Adrenal gland (tissue), 12 donors: ENCODE measurements around the gene CCIN. TPM values are rescaled to one million over a fixed set of nuclear protein-coding genes. Genes with fewer than 3 reads are reported as not detected.
"Not testable (repeated sequence)": the region's sequence is repeated elsewhere in the genome, so short reads cannot be mapped to it uniquely, and the experiment has no call there.

Experiments
- DNase-seq, 7 donors: peaks; one replicate each; pipeline ENCODE4 v3.0.0-alpha.2; 2019 to 2020
- H3K27ac ChIP-seq, 5 donors: fragments of 200-600 bp; sonication (generic) in 4 of 5; 1 replicate in 3 of 5; 2 replicates in 2 of 5; pipeline versions ENCODE4 v1.5.1 to v1.8.0; 2016 to 2020; ENCODE audit warnings: mild to moderate bottlenecking in 1 of 5
- H3K27me3 ChIP-seq: fragments of 200-600 bp; 2 replicates; pipeline ENCODE4 v1.8.0; 2021
- H3K36me3 ChIP-seq, 2 donors: fragments of 200-600 bp; replicated peaks in 1 of 2; 1 replicate in 1 of 2; 2 replicates in 1 of 2; pipeline versions ENCODE4 v1.5.1 to v1.8.0; 2018 to 2022
- H3K4me1 ChIP-seq, 2 donors: fragments of 200-600 bp; replicated peaks in 1 of 2; 1 replicate in 1 of 2; 2 replicates in 1 of 2; pipeline versions ENCODE4 v1.5.1 to v1.8.0; 2018 to 2021
- H3K4me3 ChIP-seq, 4 donors: fragments of 200-600 bp; sonication (generic) in 3 of 4; one replicate each; pipeline ENCODE4 v1.5.1; 2016 to 2018
- H3K9me3 ChIP-seq, 3 donors: fragments of 200-600 bp; sonication (generic) in 1 of 3; replicated peaks in 1 of 3; 1 replicate in 2 of 3; 2 replicates in 1 of 3; pipeline versions ENCODE4 v1.5.1 to v1.8.0; 2016 to 2021
- POLR2A ChIP-seq, 2 donors: fragments of 450-650 bp; IDR thresholded peaks; one replicate each; pipeline ENCODE4 v1.6.1; 2017; ENCODE audit warnings: antibody characterized with exemption in 2 of 2, mild to moderate bottlenecking in 2 of 2, moderate library complexity in 1 of 2
- WGBS, 4 donors: extraction: QIAGEN DNeasy Blood & Tissue Kit in 2 of 4; methylation state at CpG; one replicate each; pipeline versions ENCODE4 v1.1.5 to v1.1.7; 2013 to 2017; 5-methylcytosine and 5-hydroxymethylcytosine counted together
- intact Hi-C, 2 donors: fragments of 100-400 bp; cut with DNase I; formaldehyde crosslinking; loops; one replicate each; pipeline versions ENCODE4 v1.14.1 to v1.15.0; 2022 to 2023
- polyA plus RNA-seq, 3 donors: library from polyadenylated mRNA; stranded (reverse); fragments of 200-250 nt in 2 of 3; fragments of 350-450 nt in 1 of 3; fragmentation: Illumina TruSeq in 1 of 3; extraction: RNeasy Lipid Tissue Mini Kit (QIAGEN cat#74804) in 1 of 3; gene quantifications; one replicate each; pipeline ENCODE4 v1.2.3, GENCODE V29; 2013 to 2014
- total RNA-seq, 9 donors: library from RNA; depleted of rRNA in 4 of 9; stranded (reverse); fragments of >200 nt in 4 of 9; fragments of 120-200 nt in 1 of 9; fragmentation: NEBNext Ultra II Directional in 1 of 9; extraction: Animal tissue kit (Norgen Biotek cat#: 25700) in 1 of 9; gene quantifications; one replicate each; pipeline versions ENCODE4 v1.1.0 to v1.2.4, GENCODE V29; 2013 to 2023
- TF ChIP-seq, protein P1 (sequence below), 6 experiments: fragments of 450-650 bp in 4 of 6; fragments of 200-600 bp in 2 of 6; sonication (generic) in 1 of 6; IDR thresholded peaks; 1 replicate in 5 of 6; 2 replicates in 1 of 6; pipeline versions ENCODE4 v1.5.1 to v1.8.0; 2016 to 2021; ENCODE audit warnings: antibody characterized with exemption in 6 of 6, mild to moderate bottlenecking in 2 of 6, moderate library complexity in 1 of 6
- donor health status: healthy with polysubstance abuse.
- donor health status: Bipolar disorder and iron deficiency.
- donor health status: DM: yes; HTN: yes; CAD: no.
- donor health status: DM: no; HTN: no; CAD: no.
- donor health status: DM: no; HTN: no; CAD: no.
- donor health status: DM: yes; HTN: yes; CAD: no.

Gene CCIN
- total and polyA plus RNA-seq, 12 donors, result 0.20 to 1.9 (median 0.49) TPM

DNA sequence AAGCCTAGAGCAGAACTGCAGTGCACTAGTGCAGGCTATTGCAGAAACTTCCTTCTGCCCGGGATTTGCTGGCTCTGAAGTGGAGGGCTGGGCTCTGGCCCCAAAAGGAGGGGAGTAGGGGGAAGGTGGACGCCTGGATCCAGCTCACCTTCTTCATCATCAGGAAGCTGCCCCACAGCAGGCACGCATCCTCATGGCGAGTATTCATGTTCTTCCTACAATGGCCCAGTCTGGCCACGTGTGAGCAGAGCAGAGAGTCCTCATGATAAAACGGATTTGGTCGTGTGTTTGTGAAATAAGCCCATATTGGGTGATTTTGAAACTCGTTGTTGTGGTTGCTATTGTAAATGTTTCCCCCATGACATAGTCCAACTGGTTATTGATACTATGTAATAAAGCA is 40.8 kb upstream of the CCIN start:
- H3K4me1 ChIP-seq, result no peaks in the 10 kb centered on the region
- no peaks in the 10 kb centered on the region for H3K9me3 ChIP-seq
- H3K27me3 ChIP-seq, result no peaks in the 10 kb centered on the region
- intact Hi-C loops, result no loop called here
- TF ChIP-seq, protein P1, sequence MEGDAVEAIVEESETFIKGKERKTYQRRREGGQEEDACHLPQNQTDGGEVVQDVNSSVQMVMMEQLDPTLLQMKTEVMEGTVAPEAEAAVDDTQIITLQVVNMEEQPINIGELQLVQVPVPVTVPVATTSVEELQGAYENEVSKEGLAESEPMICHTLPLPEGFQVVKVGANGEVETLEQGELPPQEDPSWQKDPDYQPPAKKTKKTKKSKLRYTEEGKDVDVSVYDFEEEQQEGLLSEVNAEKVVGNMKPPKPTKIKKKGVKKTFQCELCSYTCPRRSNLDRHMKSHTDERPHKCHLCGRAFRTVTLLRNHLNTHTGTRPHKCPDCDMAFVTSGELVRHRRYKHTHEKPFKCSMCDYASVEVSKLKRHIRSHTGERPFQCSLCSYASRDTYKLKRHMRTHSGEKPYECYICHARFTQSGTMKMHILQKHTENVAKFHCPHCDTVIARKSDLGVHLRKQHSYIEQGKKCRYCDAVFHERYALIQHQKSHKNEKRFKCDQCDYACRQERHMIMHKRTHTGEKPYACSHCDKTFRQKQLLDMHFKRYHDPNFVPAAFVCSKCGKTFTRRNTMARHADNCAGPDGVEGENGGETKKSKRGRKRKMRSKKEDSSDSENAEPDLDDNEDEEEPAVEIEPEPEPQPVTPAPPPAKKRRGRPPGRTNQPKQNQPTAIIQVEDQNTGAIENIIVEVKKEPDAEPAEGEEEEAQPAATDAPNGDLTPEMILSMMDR (IDR thresholded peaks at IDR 0.05), result no peak
- TF ChIP-seq POLR2A (IDR thresholded peaks at IDR 0.05), result no peak
- H3K36me3 ChIP-seq, result no peaks in the 10 kb centered on the region
- WGBS, 4 donors, result 66 to 74% (median 67%) methylated on average over 8 of the region's 8 CpGs
- peak in 1 of 7 donors; percentile 24 for DNase-seq
- peak overlapping the region in 1 of 5 donors; percentile 29 for H3K27ac ChIP-seq
- H3K4me3 ChIP-seq, result no peak overlapping the region

DNA sequence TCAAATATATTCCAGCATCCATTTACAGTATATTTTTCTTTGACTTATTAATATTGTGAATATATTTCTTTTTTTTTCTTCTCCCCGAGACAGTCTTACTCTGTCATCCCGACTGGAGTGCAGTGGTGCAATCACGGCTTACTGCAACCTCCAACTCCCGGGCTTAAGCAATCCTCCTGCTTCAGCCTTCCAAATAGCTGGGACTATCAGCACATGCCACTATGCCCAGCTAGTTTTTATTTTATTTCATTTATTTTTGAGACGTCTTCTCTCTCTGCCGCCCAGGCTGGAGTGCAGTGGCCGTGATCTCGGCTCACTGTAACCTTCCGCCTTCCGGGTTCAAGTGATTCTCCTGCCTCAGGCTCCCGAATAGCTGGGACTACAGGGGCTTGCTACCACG is 40.0 kb upstream of the CCIN start:
- H3K27ac ChIP-seq, result no peak overlapping the region
- intact Hi-C loops, result no loop called here
- peak in 1 of 7 donors; percentile 41 for DNase-seq
- 82 to 90% (median 88%) methylated on average over 12 of the region's 12 CpGs for WGBS, 4 donors
- no peak overlapping the region for H3K4me3 ChIP-seq
- no peak for TF ChIP-seq POLR2A (IDR thresholded peaks at IDR 0.05)
- TF ChIP-seq, protein P1 (IDR thresholded peaks at IDR 0.05), result no peak
- H3K4me1 ChIP-seq, result no peaks in the 10 kb centered on the region
- no peaks in the 10 kb centered on the region for H3K9me3 ChIP-seq
- H3K36me3 ChIP-seq, result no peaks in the 10 kb centered on the region
- H3K27me3 ChIP-seq, result no peaks in the 10 kb centered on the region

DNA sequence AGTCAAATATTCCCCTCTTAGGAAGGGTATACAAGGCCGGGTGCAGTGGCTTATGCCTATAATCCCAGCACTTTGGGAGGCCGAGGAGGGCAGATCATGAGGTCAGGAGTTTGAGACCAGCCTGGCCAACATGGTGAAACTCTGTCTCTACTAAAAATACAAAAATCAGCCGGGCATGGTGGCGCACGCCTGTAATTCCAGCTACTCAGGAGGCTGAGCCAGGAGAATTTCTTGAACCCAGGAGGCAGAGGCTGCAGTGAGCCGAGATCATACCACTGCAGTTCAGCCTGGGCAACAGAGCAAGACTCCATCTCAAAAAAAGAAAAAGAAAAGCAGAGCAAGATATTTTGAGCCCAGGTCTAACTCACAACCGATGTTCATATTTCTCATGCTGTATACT is 37.5 kb upstream of the CCIN start:
- not testable (repeated sequence) for H3K27ac ChIP-seq
- WGBS, 4 donors, result 89 to 93% (median 92%) methylated on average over 5 to 7 of the region's 7 CpGs

DNA sequence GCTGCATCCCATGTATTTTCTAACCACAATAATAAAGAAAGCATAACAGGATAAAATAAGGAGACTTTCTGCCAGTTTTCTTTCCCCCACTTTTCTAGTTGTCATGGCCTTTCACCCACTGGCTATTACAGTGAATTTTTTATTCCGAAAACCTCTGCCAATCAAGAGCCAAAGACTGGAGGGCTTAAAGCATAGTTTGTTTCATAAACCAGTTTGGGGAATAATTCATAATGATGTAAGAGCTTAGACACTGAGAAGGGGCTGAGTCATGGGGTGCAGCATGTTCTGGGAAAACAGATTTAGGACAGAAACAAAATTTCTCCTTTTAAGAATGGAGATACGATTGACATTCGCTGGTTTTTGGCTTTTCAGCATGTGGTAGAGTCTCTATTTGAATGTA is 37.1 kb upstream of the CCIN start:
- DNase-seq, result no peak
- 76 to 86% (median 80%) methylated on average over 3 of the region's 3 CpGs for WGBS, 4 donors
- H3K27ac ChIP-seq, result no peak overlapping the region
- no peaks in the 10 kb centered on the region for H3K27me3 ChIP-seq
- H3K4me3 ChIP-seq, result no peak overlapping the region
- H3K9me3 ChIP-seq, result no peaks in the 10 kb centered on the region
- H3K36me3 ChIP-seq, result no peaks in the 10 kb centered on the region
- H3K4me1 ChIP-seq, result peaks cover 0 to 2% of the 10 kb centered on the region in 2 donors
- intact Hi-C loops, result no loop called here
- no peak for TF ChIP-seq POLR2A (IDR thresholded peaks at IDR 0.05)
- TF ChIP-seq, protein P1 (IDR thresholded peaks at IDR 0.05), result no peak

More for the DNA sequence above, 37.5 kb upstream of the CCIN start:
- H3K27me3 ChIP-seq, H3K9me3 ChIP-seq, DNase-seq, H3K36me3 ChIP-seq, H3K4me3 ChIP-seq, intact Hi-C loops, H3K4me1 ChIP-seq: not testable (repeated sequence)

DNA sequence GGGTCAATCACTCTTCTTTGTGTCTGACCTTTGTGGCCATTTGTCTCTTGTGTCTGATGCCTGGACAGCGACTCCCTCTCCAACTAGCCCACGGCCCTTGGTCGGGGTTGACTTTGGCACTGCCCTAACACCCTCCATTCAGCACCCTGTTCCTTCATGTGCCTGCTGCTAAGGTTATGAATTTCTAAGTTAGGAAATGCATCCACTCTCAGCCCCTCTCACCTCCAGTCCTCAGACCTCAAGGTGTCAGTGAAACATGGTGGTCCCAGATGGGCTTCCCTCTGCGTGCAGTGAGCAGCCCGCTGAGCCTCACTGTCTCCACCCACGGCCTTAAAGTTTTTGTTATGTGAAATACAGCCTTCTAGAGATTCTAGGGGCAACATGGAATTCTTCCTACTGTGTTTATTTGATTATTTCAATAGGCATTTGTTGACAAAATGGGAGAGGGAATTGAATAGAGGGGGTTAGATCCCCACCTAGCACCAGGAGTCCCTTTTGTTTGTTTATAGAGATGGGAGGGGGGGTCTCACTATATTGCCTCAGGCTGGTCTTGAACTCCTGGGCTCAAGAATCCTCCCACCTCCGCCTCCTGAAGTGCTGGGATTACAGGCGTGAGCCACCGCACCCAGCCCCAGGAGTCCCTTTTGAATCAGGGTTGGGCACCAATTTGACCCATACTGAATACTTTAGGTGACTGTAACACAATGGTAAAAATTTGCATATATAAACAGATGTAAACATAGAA is 34.3 kb upstream of the CCIN start:
- DNase-seq, result no peak

More for the DNA sequence above, 34.3 kb upstream of the CCIN start:
- intact Hi-C loops, result no loop called here
- no peaks in the 10 kb centered on the region for H3K9me3 ChIP-seq
- no peak overlapping the region for H3K4me3 ChIP-seq
- no peak overlapping the region for H3K27ac ChIP-seq
- 87 to 91% (median 91%) methylated on average over 9 of the region's 9 CpGs for WGBS, 4 donors
- H3K27me3 ChIP-seq, result no peaks in the 10 kb centered on the region
- TF ChIP-seq, protein P1 (IDR thresholded peaks at IDR 0.05), result no peak
- TF ChIP-seq POLR2A (IDR thresholded peaks at IDR 0.05), result no peak
- H3K4me1 ChIP-seq, result peaks cover 7 to 17% of the 10 kb centered on the region in 2 donors
- H3K36me3 ChIP-seq, result no peaks in the 10 kb centered on the region
